Coronary artery (tissue), 2 donors: ENCODE data around the gene GLYATL1.
A peak's percentile ranks its signal among the peaks of the same experiment; 100 is the strongest.

Source experiments
- DNase-seq: peaks from one replicate; pipeline ENCODE4 v3.0.0-alpha.2; 2017; ENCODE audit warnings: low spot score
- H3K27ac ChIP-seq, 2 donors: fragments of 200-600 bp; sonication (generic); one replicate each; pipeline ENCODE4 v1.5.1; 2016 to 2019
- H3K4me3 ChIP-seq: fragments of 200-600 bp; sonication (generic); 2 replicates; pipeline ENCODE4 v1.5.1; 2016; ENCODE audit warnings: mild to moderate bottlenecking, moderate library complexity
- TF ChIP-seq, protein P1 (sequence below): fragments of 200-600 bp; sonication (generic); IDR thresholded peaks from one replicate; pipeline ENCODE4 v1.5.1; 2019; ENCODE audit warnings: antibody characterized with exemption

Gene GLYATL1

DNA sequence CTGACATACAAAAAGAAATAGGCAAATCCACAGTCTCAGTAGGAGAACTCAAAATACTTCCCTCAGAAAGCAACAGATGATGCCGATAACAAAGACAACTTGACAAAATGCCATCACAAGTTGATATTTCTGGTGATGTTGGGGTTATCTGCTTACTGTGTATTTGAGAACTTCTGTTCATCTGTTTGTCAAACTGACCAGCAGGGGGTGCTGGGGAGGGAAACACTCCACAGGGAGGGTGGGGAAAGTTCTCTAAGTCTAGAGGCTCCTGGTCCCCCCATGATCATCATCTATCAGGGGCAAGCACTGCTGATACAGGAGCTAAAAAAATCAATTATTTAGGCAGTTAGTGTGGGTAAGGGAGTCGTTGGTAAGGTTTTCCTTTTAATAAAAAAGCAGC is 19.2 kb downstream of the GLYATL1 start:
- TF ChIP-seq, protein P1, sequence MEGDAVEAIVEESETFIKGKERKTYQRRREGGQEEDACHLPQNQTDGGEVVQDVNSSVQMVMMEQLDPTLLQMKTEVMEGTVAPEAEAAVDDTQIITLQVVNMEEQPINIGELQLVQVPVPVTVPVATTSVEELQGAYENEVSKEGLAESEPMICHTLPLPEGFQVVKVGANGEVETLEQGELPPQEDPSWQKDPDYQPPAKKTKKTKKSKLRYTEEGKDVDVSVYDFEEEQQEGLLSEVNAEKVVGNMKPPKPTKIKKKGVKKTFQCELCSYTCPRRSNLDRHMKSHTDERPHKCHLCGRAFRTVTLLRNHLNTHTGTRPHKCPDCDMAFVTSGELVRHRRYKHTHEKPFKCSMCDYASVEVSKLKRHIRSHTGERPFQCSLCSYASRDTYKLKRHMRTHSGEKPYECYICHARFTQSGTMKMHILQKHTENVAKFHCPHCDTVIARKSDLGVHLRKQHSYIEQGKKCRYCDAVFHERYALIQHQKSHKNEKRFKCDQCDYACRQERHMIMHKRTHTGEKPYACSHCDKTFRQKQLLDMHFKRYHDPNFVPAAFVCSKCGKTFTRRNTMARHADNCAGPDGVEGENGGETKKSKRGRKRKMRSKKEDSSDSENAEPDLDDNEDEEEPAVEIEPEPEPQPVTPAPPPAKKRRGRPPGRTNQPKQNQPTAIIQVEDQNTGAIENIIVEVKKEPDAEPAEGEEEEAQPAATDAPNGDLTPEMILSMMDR = no peak
- Histone ChIP-seq H3K4me3 (no peak overlapping the region), H3K27ac (no peak overlapping the region)
- no peak for DNase-seq

- peak overlapping the region; percentile 6 for H3K4me3 ChIP-seq
- no peak for DNase-seq
- TF ChIP-seq, protein P1 = no peak
- H3K27ac ChIP-seq = no peak overlapping the region
Observed at GRCh38 chr11:58963551-58964104, 24.3 kb downstream of the GLYATL1 start.

- Histone ChIP-seq H3K27ac (no peak overlapping the region), H3K4me3 (no peak overlapping the region)
- DNase-seq = no peak
- TF ChIP-seq, protein P1 = no peak
Observed at GRCh38 chr11:58965246-58965985, 26.1 kb downstream of the GLYATL1 start.

DNA sequence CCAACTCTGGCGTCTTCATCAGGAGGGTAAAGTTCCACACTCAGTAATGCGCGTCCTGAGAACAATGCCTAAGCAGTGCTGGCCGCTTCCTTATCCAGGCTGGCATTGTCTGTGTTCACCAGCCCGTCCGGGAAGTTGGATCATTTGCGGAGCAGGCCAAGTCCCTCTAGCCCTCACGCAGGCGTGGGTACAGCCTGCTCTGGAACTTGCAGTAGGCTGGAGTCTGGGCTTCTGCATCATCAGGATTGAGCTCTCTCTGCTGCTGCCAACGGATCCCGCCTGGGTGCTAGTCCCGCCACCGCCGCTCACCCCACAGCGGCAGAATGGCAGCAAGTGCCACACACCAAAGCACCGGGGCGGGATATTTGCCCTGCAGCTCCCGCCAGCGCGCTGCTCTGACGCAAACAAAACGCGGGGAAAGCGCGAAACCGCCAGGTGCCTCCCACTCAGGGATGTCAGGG is 29.0 kb downstream of the GLYATL1 start:
- TF ChIP-seq, protein P1 = no peak
- no peak overlapping the region for H3K4me3 ChIP-seq
- no peak for DNase-seq
- no peak overlapping the region for H3K27ac ChIP-seq

GRCh38 chr11:58977470-58977869 is 38.2 kb downstream of the GLYATL1 start:
- no peak for DNase-seq
- TF ChIP-seq, protein P1 = no peak
- H3K27ac ChIP-seq = no peak overlapping the region
- H3K4me3 ChIP-seq = no peak overlapping the region

GRCh38 chr11:58979222-58979621 is 39.9 kb downstream of the GLYATL1 start:
- Histone ChIP-seq H3K27ac (no peak overlapping the region), H3K4me3 (no peak overlapping the region)
- TF ChIP-seq, protein P1 = no peak
- no peak for DNase-seq
